Prostate gland (tissue), 2 donors: Measurements from ENCODE around the gene ATOSA. TPM values are rescaled to one million over a fixed set of nuclear protein-coding genes. Genes with fewer than 3 reads are reported as not detected.

ENCODE experiments used
- DNase-seq: peaks from one replicate; pipeline ENCODE4 v3.0.0-alpha.2; 2019; ENCODE audit warnings: low spot score
- H3K27ac ChIP-seq, 2 donors: fragments of 200-600 bp; sonication (generic); 2 replicates each; pipeline ENCODE4 v1.5.1; 2017 to 2019
- H3K27me3 ChIP-seq: fragments of 200-600 bp; sonication (generic); replicated peaks from 2 replicates; pipeline ENCODE4 v1.5.1; 2019; ENCODE audit not compliant: insufficient read depth
- H3K36me3 ChIP-seq, 2 donors: fragments of 200-600 bp; sonication (generic); 1 replicate in 1 of 2; 2 replicates in 1 of 2; pipeline versions ENCODE4 v1.5.1 to v1.8.1; 2017 to 2019
- H3K4me1 ChIP-seq: fragments of 200-600 bp; sonication (generic); replicated peaks from 2 replicates; pipeline ENCODE4 v1.5.1; 2019
- H3K4me3 ChIP-seq, 2 donors: fragments of 200-600 bp; sonication (generic); 2 replicates each; pipeline ENCODE4 v1.5.1; 2017 to 2019
- H3K9me3 ChIP-seq: fragments of 200-600 bp; sonication (generic); 2 replicates; pipeline ENCODE4 v1.5.1; 2017
- CTCF ChIP-seq, 4 experiments: fragments of 200-600 bp in 2 of 4; fragments of 450-650 bp in 2 of 4; sonication (generic) in 2 of 4; IDR thresholded peaks; 1 replicate in 3 of 4; 2 replicates in 1 of 4; pipeline ENCODE4 v1.5.1; 2016 to 2019; ENCODE audit warnings: antibody characterized with exemption in 4 of 4, mild to moderate bottlenecking in 2 of 4, moderate library complexity in 2 of 4
- POLR2A ChIP-seq: fragments of 450-650 bp; IDR thresholded peaks from one replicate; pipeline ENCODE4 v1.6.1; 2016; ENCODE audit warnings: antibody characterized with exemption, mild to moderate bottlenecking
- POLR2AphosphoS5 ChIP-seq: sonication (generic); formaldehyde crosslinking; IDR thresholded peaks from one replicate; pipeline ENCODE4 v1.6.1; 2017; ENCODE audit warnings: antibody characterized with exemption
- WGBS: methylation state at CpG from one replicate; pipeline ENCODE4 v1.1.5; 2018; 5-methylcytosine and 5-hydroxymethylcytosine counted together
- intact Hi-C: fragments of 100-400 bp; cut with DNase I; formaldehyde crosslinking; loops from one replicate; pipeline ENCODE4 v1.14.2; 2022
- total RNA-seq, 2 donors: library from RNA; depleted of rRNA; stranded (reverse); fragments of >200 nt; gene quantifications; one replicate each; pipeline ENCODE4 v1.1.0, GENCODE V29; 2016

Gene ATOSA
- total RNA-seq, 2 donors from 2014 or later = 44.3 to 81.6 TPM

GRCh38 chr15:52651114-52651513, 28.1 kb downstream of the ATOSA start:
- no peak for DNase-seq
- Histone ChIP-seq H3K27me3 (no peaks in the 10 kb centered on the region), H3K4me1 (peaks cover 9% of the 10 kb centered on the region), H3K9me3 (no peaks in the 10 kb centered on the region), H3K4me3 (no peak overlapping the region), H3K36me3 (no peaks in the 10 kb centered on the region), H3K27ac (no peak overlapping the region)
- no peak for TF ChIP-seq CTCF (IDR thresholded peaks at IDR 0.05)
- no peak for TF ChIP-seq POLR2A
- no peak for TF ChIP-seq POLR2AphosphoS5
- WGBS = 98% methylated on average over 1 of the region's 1 CpG
- intact Hi-C loops = no loop called here

GRCh38 chr15:52649686-52650085, 29.5 kb downstream of the ATOSA start:
- H3K4me1 ChIP-seq = peaks cover 7% of the 10 kb centered on the region
- no peak overlapping the region for H3K27ac ChIP-seq
- DNase-seq = no peak
- H3K4me3 ChIP-seq = no peak overlapping the region
- intact Hi-C loops = no loop called here
- no peaks in the 10 kb centered on the region for H3K9me3 ChIP-seq
- no peaks in the 10 kb centered on the region for H3K27me3 ChIP-seq
- TF ChIP-seq POLR2A = no peak
- no peak for TF ChIP-seq POLR2AphosphoS5
- TF ChIP-seq CTCF (IDR thresholded peaks at IDR 0.05) = no peak
- no peaks in the 10 kb centered on the region for H3K36me3 ChIP-seq

GRCh38 chr15:52645916-52646315, 33.3 kb downstream of the ATOSA start:
- Histone ChIP-seq H3K36me3 (no peaks in the 10 kb centered on the region), H3K27me3 (no peaks in the 10 kb centered on the region), H3K4me3 (no peak overlapping the region), H3K4me1 (no peaks in the 10 kb centered on the region), H3K9me3 (no peaks in the 10 kb centered on the region), H3K27ac (no peak overlapping the region)
- TF ChIP-seq CTCF (IDR thresholded peaks at IDR 0.05) (no peak), POLR2A (no peak), POLR2AphosphoS5 (no peak)
- no peak for DNase-seq
- 97% methylated on average over 2 of the region's 2 CpGs for WGBS
- intact Hi-C loops = no loop called here

- intact Hi-C loops = no loop called here
- 69% methylated on average over 5 of the region's 5 CpGs for WGBS
- Histone ChIP-seq H3K27me3 (no peaks in the 10 kb centered on the region), H3K27ac (no peak overlapping the region), H3K36me3 (no peaks in the 10 kb centered on the region), H3K9me3 (no peaks in the 10 kb centered on the region), H3K4me3 (no peak overlapping the region), H3K4me1 (no peaks in the 10 kb centered on the region)
- DNase-seq = no peak
- TF ChIP-seq CTCF (IDR thresholded peaks at IDR 0.05) (no peak), POLR2A (no peak), POLR2AphosphoS5 (no peak)
Measured at GRCh38 chr15:52642386-52643361, 36.5 kb downstream of the ATOSA start.

- 96% methylated on average over 2 of the region's 2 CpGs for WGBS
- DNase-seq = no peak
- H3K9me3 ChIP-seq = no peaks in the 10 kb centered on the region
- no peaks in the 10 kb centered on the region for H3K36me3 ChIP-seq
- TF ChIP-seq POLR2A = no peak
- H3K4me3 ChIP-seq = no peak overlapping the region
- intact Hi-C loops = no loop called here
- H3K27ac ChIP-seq = no peak overlapping the region
- no peaks in the 10 kb centered on the region for H3K4me1 ChIP-seq
- no peaks in the 10 kb centered on the region for H3K27me3 ChIP-seq
Measured at GRCh38 chr15:52636459-52636858, 42.7 kb downstream of the ATOSA start.
